ENCODE data around the gene OPHN1. TPM values are rescaled to one million over a fixed set of nuclear protein-coding genes. Genes with fewer than 3 reads are reported as not detected.

Gene OPHN1
- total RNA-seq, 1 donor: 9.4 TPM

DNA sequence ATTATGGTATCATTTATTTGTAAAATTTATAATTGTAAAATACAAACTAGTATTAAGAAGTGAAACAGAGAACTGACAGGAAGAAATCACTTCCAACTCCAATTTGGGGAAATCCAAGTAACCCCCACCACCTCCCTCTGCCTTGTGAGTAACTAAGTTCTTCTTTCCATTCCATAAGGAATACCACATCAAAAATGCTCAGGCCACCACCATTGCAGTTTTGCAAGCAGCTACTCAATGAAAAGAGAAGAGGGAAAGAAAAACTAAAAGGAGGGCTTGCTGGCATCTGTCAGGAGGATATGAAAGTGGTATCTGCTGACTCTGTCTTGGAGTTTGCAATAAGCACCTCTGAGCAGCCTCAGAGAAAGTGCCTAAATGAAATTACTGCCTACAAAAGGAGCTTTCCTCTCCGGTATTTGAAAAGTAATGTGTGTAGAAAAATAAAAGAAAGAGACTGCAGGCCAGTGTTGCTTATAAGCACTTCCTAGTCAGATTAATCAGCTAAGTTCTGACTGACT, 228.7 kb downstream of the OPHN1 start:
- DNase-seq (ENCODE audit: low read depth): no peak
- TF ChIP-seq, protein P1, sequence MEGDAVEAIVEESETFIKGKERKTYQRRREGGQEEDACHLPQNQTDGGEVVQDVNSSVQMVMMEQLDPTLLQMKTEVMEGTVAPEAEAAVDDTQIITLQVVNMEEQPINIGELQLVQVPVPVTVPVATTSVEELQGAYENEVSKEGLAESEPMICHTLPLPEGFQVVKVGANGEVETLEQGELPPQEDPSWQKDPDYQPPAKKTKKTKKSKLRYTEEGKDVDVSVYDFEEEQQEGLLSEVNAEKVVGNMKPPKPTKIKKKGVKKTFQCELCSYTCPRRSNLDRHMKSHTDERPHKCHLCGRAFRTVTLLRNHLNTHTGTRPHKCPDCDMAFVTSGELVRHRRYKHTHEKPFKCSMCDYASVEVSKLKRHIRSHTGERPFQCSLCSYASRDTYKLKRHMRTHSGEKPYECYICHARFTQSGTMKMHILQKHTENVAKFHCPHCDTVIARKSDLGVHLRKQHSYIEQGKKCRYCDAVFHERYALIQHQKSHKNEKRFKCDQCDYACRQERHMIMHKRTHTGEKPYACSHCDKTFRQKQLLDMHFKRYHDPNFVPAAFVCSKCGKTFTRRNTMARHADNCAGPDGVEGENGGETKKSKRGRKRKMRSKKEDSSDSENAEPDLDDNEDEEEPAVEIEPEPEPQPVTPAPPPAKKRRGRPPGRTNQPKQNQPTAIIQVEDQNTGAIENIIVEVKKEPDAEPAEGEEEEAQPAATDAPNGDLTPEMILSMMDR (IDR thresholded peaks at IDR 0.05; ENCODE audit: insufficient read depth, low read length): no peak
- no peak overlapping the region for H3K4me3 ChIP-seq (ENCODE audit: low read depth, low read length)

DNA sequence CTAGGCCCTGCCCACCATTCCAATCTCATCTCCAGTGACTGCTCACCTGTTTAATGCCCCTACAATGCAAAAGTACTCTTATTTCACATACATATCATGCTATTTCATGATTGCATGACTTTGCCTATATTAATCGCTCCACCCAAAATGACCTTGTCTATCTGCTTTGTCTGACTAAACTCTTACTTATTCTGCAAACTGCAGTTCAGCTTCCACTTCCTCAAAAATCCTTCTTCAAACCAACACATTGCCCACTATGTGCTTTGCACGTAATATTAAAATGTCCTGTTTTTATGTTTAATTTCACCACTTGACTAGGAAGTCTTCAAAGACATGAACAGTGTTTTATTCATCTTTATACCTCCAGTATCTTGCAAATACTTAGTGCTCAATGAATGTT, 229.6 kb downstream of the OPHN1 start:
- no peak for DNase-seq (ENCODE audit: low read depth)
- H3K4me3 ChIP-seq (ENCODE audit: low read depth, low read length): no peak overlapping the region
- TF ChIP-seq, protein P1 (IDR thresholded peaks at IDR 0.05; ENCODE audit: insufficient read depth, low read length): no peak

DNA sequence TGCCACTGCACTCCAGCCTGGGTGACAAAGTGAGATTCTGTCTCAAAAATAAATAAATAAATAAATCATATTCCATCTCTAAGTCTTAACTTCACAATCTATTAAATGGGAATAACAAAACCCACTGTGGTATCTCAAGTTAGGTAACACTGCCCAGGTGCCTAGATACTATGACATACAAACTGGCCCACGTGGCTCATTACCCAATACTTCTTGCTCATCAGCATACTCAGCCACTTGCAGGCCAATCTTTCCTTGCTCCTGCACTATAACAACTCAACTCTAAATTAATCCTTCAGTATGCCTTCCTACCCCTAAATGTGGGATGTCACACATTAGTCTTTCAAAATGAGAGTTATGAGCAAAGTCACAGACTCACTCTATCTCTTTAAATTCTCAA, 230.1 kb downstream of the OPHN1 start:
- H3K4me3 ChIP-seq (ENCODE audit: low read depth, low read length): no peak overlapping the region
- no peak for DNase-seq (ENCODE audit: low read depth)
- TF ChIP-seq, protein P1 (IDR thresholded peaks at IDR 0.05; ENCODE audit: insufficient read depth, low read length): no peak

DNA sequence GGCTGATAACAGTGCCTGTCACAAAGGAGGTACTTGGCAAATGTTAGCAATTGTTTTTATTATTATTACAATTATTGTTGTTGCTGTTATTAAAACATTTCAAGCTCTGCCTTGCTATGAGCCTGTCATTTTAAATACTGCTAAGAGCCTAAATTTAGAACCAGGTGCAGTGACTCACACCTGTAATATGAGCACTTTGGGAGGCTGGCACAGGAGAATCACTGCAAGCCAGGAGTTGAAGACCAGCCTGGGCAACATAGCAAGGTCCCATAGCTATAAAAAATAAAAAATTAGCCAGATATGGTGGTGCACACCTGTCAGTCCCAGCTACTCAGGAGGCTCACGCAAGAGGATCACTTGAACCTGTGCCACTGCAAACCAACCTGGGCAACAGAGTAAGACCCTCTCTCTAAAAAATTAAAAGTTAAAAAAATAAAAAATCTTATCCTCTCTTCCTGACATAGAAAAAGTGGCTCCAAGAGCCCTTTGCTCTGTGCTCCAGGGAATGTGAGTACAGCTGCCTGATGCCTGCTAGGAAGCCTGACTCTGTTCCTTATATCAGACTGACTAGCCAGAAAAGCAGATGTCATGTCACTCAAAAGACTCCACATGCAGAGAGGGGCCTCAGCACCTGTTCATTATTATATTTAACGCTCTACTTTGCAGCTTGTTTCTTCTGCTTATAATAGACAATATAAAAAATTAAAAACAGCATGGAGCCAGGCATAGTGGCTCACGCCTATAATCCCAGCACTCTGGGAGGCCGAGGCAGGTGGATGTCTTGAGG, 234.0 kb downstream of the OPHN1 start:
- no peak for DNase-seq (ENCODE audit: low read depth)
- no peak overlapping the region for H3K4me3 ChIP-seq (ENCODE audit: low read depth, low read length)
- TF ChIP-seq, protein P1 (IDR thresholded peaks at IDR 0.05; ENCODE audit: insufficient read depth, low read length): no peak

DNA sequence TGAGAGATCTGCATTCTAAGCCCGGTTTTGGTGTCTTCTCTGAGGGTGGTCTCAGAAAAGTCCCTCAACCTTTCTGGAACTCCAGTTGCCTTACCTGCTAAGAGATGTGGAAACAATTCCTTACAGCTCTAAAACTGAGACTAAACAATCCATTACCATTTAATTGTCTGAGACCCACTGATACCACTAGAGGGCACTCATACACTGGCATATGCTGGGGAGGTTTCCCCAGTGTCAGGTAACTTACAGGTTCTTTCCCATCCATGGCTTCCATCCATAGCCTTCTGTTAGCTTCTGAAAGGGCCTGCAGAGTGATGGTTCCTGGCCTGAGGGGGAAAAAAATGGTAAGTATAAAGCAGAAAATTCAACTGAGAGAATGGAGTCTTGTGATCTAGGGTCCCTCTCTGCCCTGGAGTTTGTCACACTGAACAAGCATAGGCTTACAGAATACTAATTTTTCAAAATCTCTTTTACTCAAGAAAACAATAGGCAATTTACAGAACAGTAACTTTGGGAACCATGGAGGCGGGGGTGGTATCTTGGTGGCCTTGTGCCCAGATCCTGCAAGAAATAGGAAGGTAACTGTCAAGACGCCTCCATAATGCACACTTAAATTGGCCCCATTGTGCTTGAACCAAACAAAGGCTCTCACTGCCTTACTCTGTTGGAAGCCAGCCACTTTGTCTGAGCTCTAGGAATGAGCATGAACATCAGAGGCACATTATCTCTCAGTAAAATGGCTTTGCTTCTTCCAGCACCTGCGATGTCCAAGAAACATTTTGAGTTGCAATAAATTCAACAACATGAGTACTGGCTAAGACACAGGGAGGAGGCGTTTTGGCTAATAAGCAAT, 236.1 kb downstream of the OPHN1 start:
- DNase-seq (ENCODE audit: low read depth): peak; percentile 64
- TF ChIP-seq, protein P1 (IDR thresholded peaks at IDR 0.05; ENCODE audit: insufficient read depth, low read length): peak; percentile 71
- H3K4me3 ChIP-seq (ENCODE audit: low read depth, low read length): no peak overlapping the region

GRCh38 chrX:68195561-68195960, 237.7 kb downstream of the OPHN1 start:
- no peak for DNase-seq (ENCODE audit: low read depth)
- no peak overlapping the region for H3K4me3 ChIP-seq (ENCODE audit: low read depth, low read length)
- TF ChIP-seq, protein P1 (IDR thresholded peaks at IDR 0.05; ENCODE audit: insufficient read depth, low read length): no peak
